ENCODE results near the gene ITGA11. TPM values are rescaled to one million over a fixed set of nuclear protein-coding genes. Genes with fewer than 3 reads are reported as not detected.

ITGA11 gene
- total and polyA plus RNA-seq, 5 experiments from 2014 or later: 0.02 to 0.11 (median 0.03) TPM; not detected in 2

- POLR2A ChIA-PET: no interaction called here
- Mint-ChIP-seq H3K36me3 (no peaks in the 10 kb centered on the region), H3K9me3 (no peaks in the 10 kb centered on the region), H3K27me3 (peaks cover 10 to 54% (median 32%) of the 10 kb centered on the region in 5 donors), H3K4me1 (no peaks in the 10 kb centered on the region), H3K4me3 (no peak overlapping the region), H3K27ac (no peak overlapping the region)
- DNase-seq (no peak), ATAC-seq (no peak)
These were observed 10.9 kb upstream of the ITGA11 start for GRCh38 chr15:68442903-68443302.

GRCh38 chr15:68442041-68442440 is 10.1 kb upstream of the ITGA11 start:
- no peaks in the 10 kb centered on the region for H3K9me3 Mint-ChIP-seq
- H3K4me1 Mint-ChIP-seq: no peaks in the 10 kb centered on the region

DNA sequence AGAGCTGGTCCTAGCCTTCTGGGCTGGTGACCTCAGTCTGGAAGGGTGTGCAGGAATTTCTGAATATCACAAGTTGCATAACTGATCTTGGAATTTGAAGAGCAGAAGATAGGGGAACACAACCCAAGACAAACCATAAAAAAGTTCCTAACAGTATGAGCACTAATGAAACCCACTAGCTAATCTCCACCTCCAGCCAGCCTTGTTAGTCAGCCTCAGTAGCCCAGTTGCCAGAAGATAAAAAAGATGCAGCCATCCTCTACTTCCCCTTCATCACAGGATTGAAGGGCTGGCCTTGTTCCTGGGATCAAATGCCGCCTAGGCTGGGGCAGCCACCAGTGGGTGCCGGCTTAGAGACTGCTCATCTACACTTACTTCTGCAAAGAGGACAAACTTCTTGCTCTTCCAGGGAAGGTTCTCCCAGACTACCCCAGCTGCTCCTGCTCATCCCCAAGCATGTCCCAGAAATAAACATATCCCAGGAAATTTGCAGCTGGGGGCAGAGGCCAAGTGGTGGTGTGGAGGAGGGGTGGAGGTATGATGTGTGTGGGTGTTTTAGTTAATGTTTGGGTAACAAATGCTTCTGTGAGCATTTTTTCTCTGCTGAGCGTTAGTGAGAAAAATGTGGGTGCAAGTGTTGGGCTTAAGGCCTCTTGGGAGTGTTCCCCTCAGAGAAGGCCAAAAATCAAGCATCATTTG is 9.2 kb upstream of the ITGA11 start:
- H3K4me3 Mint-ChIP-seq: no peak overlapping the region
- no peaks in the 10 kb centered on the region for H3K4me1 Mint-ChIP-seq
- no peaks in the 10 kb centered on the region for H3K9me3 Mint-ChIP-seq
- ATAC-seq: no peak
- H3K27ac Mint-ChIP-seq: no peak overlapping the region
- H3K27me3 Mint-ChIP-seq: peaks cover 16 to 57% (median 39%) of the 10 kb centered on the region in 5 donors
- POLR2A ChIA-PET: no interaction called here
- no peaks in the 10 kb centered on the region for H3K36me3 Mint-ChIP-seq
- DNase-seq: no peak

More at GRCh38 chr15:68442041-68442440, 10.1 kb upstream of the ITGA11 start:
- H3K27me3 Mint-ChIP-seq: peaks cover 15 to 58% (median 36%) of the 10 kb centered on the region in 5 donors
- no peak overlapping the region for H3K4me3 Mint-ChIP-seq
- H3K36me3 Mint-ChIP-seq: no peaks in the 10 kb centered on the region
- H3K27ac Mint-ChIP-seq: no peak overlapping the region
- POLR2A ChIA-PET: no interaction called here
- ATAC-seq (no peak), DNase-seq (no peak)

- Mint-ChIP-seq H3K9me3 (no peaks in the 10 kb centered on the region), H3K4me3 (no peak overlapping the region), H3K27me3 (peaks cover 22 to 56% (median 38%) of the 10 kb centered on the region in 5 donors), H3K36me3 (no peaks in the 10 kb centered on the region), H3K4me1 (no peaks in the 10 kb centered on the region), H3K27ac (no peak overlapping the region)
- no peak for ATAC-seq
- POLR2A ChIA-PET: no interaction called here
- no peak for DNase-seq
These were observed 8.2 kb upstream of the ITGA11 start for GRCh38 chr15:68440136-68440535.

DNA sequence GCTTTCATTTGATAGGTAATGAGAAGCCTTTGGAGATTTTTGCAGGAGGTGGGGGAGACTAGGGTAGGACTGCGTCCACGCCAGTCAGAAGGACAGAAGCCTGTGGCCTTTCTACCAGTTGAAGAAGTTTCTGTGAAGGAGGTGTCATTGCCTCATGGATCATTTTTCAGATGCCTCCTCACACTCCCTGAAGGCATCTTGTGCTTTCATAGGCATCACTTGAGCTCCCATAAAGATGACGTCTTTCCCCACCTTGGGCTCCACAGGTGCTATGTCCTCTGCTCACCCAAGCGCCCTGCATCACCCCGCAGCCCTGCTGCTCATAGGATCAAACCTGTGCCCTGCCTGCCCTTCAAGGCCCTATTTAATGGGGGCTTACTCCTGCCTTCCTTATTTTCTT is 7.5 kb upstream of the ITGA11 start:
- Mint-ChIP-seq H3K4me3 (no peak overlapping the region), H3K36me3 (no peaks in the 10 kb centered on the region), H3K9me3 (no peaks in the 10 kb centered on the region), H3K27ac (no peak overlapping the region), H3K4me1 (no peaks in the 10 kb centered on the region), H3K27me3 (peaks cover 26 to 62% (median 41%) of the 10 kb centered on the region in 5 donors)
- POLR2A ChIA-PET: no interaction called here
- DNase-seq: no peak
- ATAC-seq: no peak

DNA sequence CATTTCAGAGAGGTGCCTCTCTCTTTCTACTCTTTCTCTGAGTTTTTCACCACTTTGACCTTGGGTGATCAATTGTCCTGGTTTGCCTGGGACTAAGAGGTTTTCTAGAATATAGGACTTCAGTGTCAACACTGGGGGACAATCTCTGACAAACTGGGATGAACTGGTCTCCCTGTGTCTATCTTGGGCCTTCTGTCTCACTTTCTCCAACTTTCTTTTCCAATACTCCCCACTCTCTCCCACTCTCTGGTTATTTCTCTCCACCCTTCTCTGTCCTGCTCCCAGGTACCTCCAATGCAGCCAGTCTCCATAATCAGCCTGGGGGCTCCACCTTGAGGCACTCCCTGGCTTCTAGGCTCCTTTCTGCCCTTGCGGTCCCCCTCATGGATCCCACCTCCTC is 4.7 kb upstream of the ITGA11 start:
- H3K36me3 Mint-ChIP-seq: no peaks in the 10 kb centered on the region
- no peak overlapping the region for H3K4me3 Mint-ChIP-seq
- ATAC-seq (no peak), DNase-seq (no peak)
- peaks cover 0 to 7% (median 2%) of the 10 kb centered on the region in 4 donors for H3K4me1 Mint-ChIP-seq
- POLR2A ChIA-PET: no interaction called here
- H3K27ac Mint-ChIP-seq: no peak overlapping the region
- H3K27me3 Mint-ChIP-seq: peaks cover 34 to 85% (median 54%) of the 10 kb centered on the region in 5 donors
- no peaks in the 10 kb centered on the region for H3K9me3 Mint-ChIP-seq

- no peak overlapping the region for H3K4me3 Mint-ChIP-seq
- H3K27me3 Mint-ChIP-seq: peaks cover 34 to 86% (median 55%) of the 10 kb centered on the region in 5 donors
- no peaks in the 10 kb centered on the region for H3K9me3 Mint-ChIP-seq
- POLR2A ChIA-PET: no interaction called here
- no peak overlapping the region for H3K27ac Mint-ChIP-seq
- no peak for ATAC-seq
- peaks cover 0 to 7% (median 2%) of the 10 kb centered on the region in 4 donors for H3K4me1 Mint-ChIP-seq
- no peak for DNase-seq
- no peaks in the 10 kb centered on the region for H3K36me3 Mint-ChIP-seq
These were observed 4.0 kb upstream of the ITGA11 start for GRCh38 chr15:68435966-68436365.

DNA sequence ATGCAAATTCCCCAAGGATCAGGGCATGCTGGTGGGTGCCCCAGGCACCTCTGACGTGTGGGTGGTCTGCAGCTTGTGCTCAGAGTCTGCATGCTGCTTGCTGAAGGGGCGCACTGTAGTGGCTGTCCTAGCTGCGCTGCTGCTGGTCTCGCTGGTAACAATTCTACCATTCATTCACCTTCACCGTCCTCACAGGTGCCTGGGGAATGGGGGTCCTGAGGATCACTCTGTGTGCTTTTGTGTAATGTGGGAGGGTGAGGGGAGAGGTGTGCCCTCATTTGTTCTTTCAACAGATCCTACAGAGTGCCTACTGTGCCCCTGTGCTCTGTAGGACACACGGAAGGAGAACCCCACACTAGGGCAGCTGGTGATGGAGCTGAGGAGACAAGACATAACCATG is 2.1 kb upstream of the ITGA11 start:
- no peak overlapping the region for H3K27ac Mint-ChIP-seq
- H3K9me3 Mint-ChIP-seq: no peaks in the 10 kb centered on the region
- ATAC-seq (no peak), DNase-seq (no peak)
- H3K36me3 Mint-ChIP-seq: no peaks in the 10 kb centered on the region
- POLR2A ChIA-PET: no interaction called here
- H3K4me3 Mint-ChIP-seq: no peak overlapping the region
- H3K27me3 Mint-ChIP-seq: peaks cover 39 to 86% (median 59%) of the 10 kb centered on the region in 5 donors
- H3K4me1 Mint-ChIP-seq: peaks cover 0 to 7% (median 2%) of the 10 kb centered on the region in 4 donors

- POLR2A ChIA-PET: no interaction called here
- H3K36me3 Mint-ChIP-seq: no peaks in the 10 kb centered on the region
- no peak for DNase-seq
- no peak overlapping the region for H3K4me3 Mint-ChIP-seq
- no peak overlapping the region for H3K27ac Mint-ChIP-seq
- ATAC-seq: no peak
- H3K9me3 Mint-ChIP-seq: no peaks in the 10 kb centered on the region
- H3K4me1 Mint-ChIP-seq: peaks cover 0 to 7% (median 2%) of the 10 kb centered on the region in 4 donors
- H3K27me3 Mint-ChIP-seq: peaks cover 38 to 83% (median 61%) of the 10 kb centered on the region in 5 donors
These were observed 1.6 kb upstream of the ITGA11 start for GRCh38 chr15:68433551-68433950.

DNA sequence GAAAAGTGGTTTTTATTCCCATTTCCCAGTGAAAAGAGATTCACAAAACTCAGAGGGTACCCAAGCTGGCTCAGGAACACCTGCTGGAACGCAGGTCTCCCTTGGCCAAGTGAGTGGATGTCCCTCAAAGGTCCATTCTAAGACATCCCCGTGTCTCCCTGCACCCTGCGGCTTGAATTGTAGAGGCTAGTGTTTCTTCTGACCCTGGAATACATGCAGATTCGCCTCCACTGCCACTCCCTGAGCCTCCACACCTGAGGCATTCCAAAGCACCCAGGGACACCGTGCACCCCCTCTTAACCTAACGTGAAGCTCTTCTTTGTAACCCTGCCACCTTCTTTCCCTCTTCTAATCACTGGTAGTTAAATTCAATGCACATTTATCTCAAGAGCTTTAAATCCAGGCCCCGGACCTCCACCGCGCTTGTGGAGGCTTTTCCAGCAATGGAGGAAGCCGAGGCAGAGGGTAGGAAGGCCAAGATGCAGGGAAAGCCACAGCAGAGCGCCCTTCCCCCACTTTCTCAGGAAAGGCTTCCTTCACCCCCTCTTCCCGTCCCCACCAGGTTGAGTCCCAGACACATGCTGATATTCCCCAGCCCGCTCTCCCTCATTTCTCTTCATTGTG is 590 bp upstream of the ITGA11 start:
- POLR2A ChIA-PET: no interaction called here
- peak overlapping the region in 4 of 10 donors; percentile 16 to 44 (median 34) for H3K4me3 Mint-ChIP-seq
- peaks cover 37 to 82% (median 57%) of the 10 kb centered on the region in 5 donors for H3K27me3 Mint-ChIP-seq

DNA sequence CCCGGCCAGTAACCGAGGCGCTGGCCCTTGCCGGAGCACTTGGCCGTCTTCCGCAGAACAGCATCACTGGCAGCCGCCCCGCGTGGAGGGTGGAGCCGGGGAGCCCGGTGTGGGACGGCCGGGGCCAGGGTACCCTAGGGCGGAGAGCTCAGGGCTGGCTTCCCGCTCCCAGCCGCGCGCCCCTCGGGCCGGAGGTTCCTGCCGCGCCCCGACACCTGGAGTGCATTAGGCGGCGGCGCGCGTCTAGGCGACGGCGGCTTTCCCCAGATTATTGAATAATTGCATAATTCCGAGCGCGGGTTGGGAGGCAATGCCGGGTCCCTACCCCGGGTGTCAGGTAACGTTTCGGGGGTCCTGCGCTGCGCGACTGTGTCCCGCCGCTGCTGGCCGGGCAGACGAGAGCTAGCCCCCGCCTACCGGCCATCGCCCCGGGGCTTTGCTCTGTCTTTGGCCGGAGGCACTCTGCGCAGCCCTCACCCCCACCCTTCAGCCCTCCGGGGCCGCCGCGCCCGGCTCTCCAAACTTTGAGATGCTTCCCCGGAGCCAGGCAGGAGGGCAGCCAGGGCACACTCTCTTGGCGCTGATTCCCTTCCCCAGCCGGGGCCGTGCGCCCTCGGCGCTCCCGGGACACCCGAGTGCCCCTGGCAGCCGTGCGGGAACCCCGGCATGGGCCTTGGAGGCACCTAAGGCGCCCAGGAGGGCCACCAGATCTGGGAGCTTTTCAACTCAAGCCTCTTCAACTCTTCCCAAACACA is 749 bp downstream of the ITGA11 start:
- H3K27me3 Mint-ChIP-seq: peaks cover 30 to 77% (median 47%) of the 10 kb centered on the region in 5 donors
- DNase-seq (peak in 1 of 10 donors; percentile 8), ATAC-seq (no peak)
- H3K4me3 Mint-ChIP-seq: no peak overlapping the region
- POLR2A ChIA-PET: no interaction called here
- H3K9me3 Mint-ChIP-seq: no peaks in the 10 kb centered on the region
- peaks cover 0 to 7% (median 2%) of the 10 kb centered on the region in 4 donors for H3K4me1 Mint-ChIP-seq
- H3K27ac Mint-ChIP-seq: no peak overlapping the region
- H3K36me3 Mint-ChIP-seq: no peaks in the 10 kb centered on the region

More for the DNA sequence above, 590 bp upstream of the ITGA11 start:
- Mint-ChIP-seq H3K4me1 (peaks cover 0 to 7% (median 2%) of the 10 kb centered on the region in 4 donors), H3K9me3 (no peaks in the 10 kb centered on the region), H3K36me3 (no peaks in the 10 kb centered on the region), H3K27ac (peak overlapping the region in 1 of 10 donors; percentile 24)
- DNase-seq (no peak), ATAC-seq (no peak)

DNA sequence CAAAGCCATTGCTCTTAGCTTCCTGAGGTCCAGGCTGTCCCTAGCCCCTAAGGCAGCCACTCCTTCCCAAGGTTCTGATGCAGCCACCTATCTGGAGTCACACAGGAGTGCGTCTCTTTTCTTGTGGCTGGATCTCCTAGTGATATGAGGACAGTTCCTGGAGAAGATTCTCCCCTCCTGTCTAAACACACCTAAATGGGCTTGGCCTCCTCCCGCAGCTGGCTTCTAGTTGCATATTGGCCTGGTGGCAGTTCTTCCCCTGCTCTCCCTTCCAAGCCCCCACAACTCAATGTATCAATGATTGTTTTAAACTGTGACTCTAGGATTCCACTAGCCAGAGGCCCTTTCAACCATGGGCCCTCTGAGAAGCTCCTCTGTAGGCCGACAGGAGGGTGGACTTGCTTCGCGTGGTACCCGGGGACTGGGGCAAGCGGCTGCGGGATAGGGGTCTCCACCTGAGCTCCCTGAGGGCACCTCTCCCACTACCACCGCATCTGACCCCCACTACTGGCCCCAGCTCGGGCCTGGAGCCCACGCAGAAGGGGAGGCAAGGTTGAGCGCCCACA is 1.4 kb downstream of the ITGA11 start:
- H3K4me3 Mint-ChIP-seq: no peak overlapping the region
- H3K36me3 Mint-ChIP-seq: no peaks in the 10 kb centered on the region
- no peaks in the 10 kb centered on the region for H3K9me3 Mint-ChIP-seq
- ATAC-seq (no peak), DNase-seq (peak in 1 of 10 donors; percentile 14)
- peaks cover 27 to 73% (median 45%) of the 10 kb centered on the region in 5 donors for H3K27me3 Mint-ChIP-seq
- POLR2A ChIA-PET: no interaction called here
- no peak overlapping the region for H3K27ac Mint-ChIP-seq
- peaks cover 0 to 7% (median 2%) of the 10 kb centered on the region in 4 donors for H3K4me1 Mint-ChIP-seq

All from naive thymus-derived CD8-positive, alpha-beta T cell (primary cell).